Karpas-422 (cell line): Measurements from ENCODE around the gene DOCK2. TPM values are rescaled to one million over a fixed set of nuclear protein-coding genes. Genes with fewer than 3 reads are reported as not detected.
"Not testable (repeated sequence)": the region's sequence is repeated elsewhere in the genome, so short reads cannot be mapped to it uniquely, and the experiment has no call there.

Experiments used
- DNase-seq: peaks from one replicate; pipeline ENCODE4 v3.0.0-alpha.2; 2015
- H2AFZ ChIP-seq: fragments of 200-600 bp; sonication (generic); 2 replicates; pipeline ENCODE4 v1.6.1; 2014; ENCODE audit warnings: antibody characterized with exemption, low read length, mixed read lengths
- H3K27ac ChIP-seq: fragments of 200-600 bp; sonication (generic); 2 replicates; pipeline ENCODE4 v1.5.1; 2014; ENCODE audit warnings: mild to moderate bottlenecking, low read length, moderate library complexity
- H3K27me3 ChIP-seq: fragments of 200-600 bp; sonication (generic); 2 replicates; pipeline ENCODE4 v1.6.1; 2014; ENCODE audit warnings: low read length, mixed read lengths
- H3K36me3 ChIP-seq: fragments of 200-600 bp; sonication (generic); 2 replicates; pipeline ENCODE4 v1.6.1; 2014; ENCODE audit warnings: low read length, mixed read lengths; ENCODE audit not compliant: insufficient read depth
- H3K4me1 ChIP-seq: fragments of 200-600 bp; sonication (generic); 2 replicates; pipeline ENCODE4 v1.6.1; 2014; ENCODE audit warnings: mild to moderate bottlenecking, low read length, mixed read lengths
- H3K4me2 ChIP-seq: fragments of 200-600 bp; sonication (generic); 2 replicates; pipeline ENCODE4 v1.6.1; 2014; ENCODE audit warnings: low read length, low read depth, mild to moderate bottlenecking; ENCODE audit not compliant: poor library complexity, severe bottlenecking
- H3K4me3 ChIP-seq: fragments of 200-600 bp; sonication (generic); 2 replicates; pipeline ENCODE4 v1.5.1; 2014; ENCODE audit warnings: mild to moderate bottlenecking, antibody characterized with exemption, low read length, mixed read lengths
- H3K79me2 ChIP-seq: fragments of 200-600 bp; sonication (generic); 2 replicates; pipeline ENCODE4 v1.6.1; 2014; ENCODE audit warnings: mild to moderate bottlenecking, low read length, mixed read lengths
- H3K9ac ChIP-seq: fragments of 200-600 bp; sonication (generic); 2 replicates; pipeline ENCODE4 v1.6.0; 2014; ENCODE audit warnings: low read length
- H3K9me2 ChIP-seq: fragments of 200-600 bp; sonication (generic), shearing (Covaris generic); replicated peaks from 2 replicates; pipeline ENCODE4 v1.6.0; 2014; ENCODE audit warnings: mild to moderate bottlenecking, low read length, moderate library complexity; ENCODE audit not compliant: insufficient read depth
- H3K9me3 ChIP-seq: fragments of 300-700, 200-600 bp; sonication (generic); 2 replicates; pipeline ENCODE4 v1.6.1; 2014; ENCODE audit warnings: low read length, mixed read lengths
- H4K20me1 ChIP-seq: fragments of 200-600 bp; sonication (generic); 2 replicates; pipeline ENCODE4 v1.6.1; 2014; ENCODE audit warnings: mild to moderate bottlenecking, antibody characterized with exemption, low read length, low read depth; ENCODE audit not compliant: insufficient read depth
- total RNA-seq: library from RNA; depleted of rRNA; stranded (reverse); fragments of >200 nt; shearing (Covaris generic); gene quantifications from 2 replicates; pipeline ENCODE4 v1.2.3, GENCODE V29; 2014; ENCODE audit warnings: low replicate concordance

DOCK2 gene
- total RNA-seq, 1 experiment from 2014 or later: 255 TPM

DNA sequence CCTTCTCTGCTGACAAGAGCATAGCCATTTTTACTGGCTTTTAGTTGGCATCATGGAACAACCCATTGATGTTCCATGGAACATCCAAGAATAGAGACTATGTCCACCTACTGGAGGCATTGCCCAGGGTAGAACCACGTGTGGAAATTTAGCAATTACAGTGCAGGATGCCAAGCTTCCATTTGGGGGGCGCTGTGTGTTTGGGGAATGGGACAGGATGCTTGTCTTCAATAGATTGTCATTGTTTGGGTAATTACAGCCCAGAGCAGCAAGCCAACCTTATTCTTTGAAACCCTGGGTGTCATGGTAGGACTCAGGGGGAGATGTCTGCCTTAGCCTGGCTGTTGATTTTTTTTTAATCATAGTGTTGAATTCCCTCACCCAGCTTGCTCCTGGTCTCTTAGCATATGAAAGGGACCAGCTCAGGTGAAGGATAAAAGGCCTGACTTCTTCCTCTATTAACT lies 171.1 kb downstream of the DOCK2 start:
- no peak for DNase-seq
- no peaks in the 10 kb centered on the region for H4K20me1 ChIP-seq
- no peak overlapping the region for H3K4me3 ChIP-seq
- no peak overlapping the region for H2AFZ ChIP-seq
- H3K27me3 ChIP-seq: no peaks in the 10 kb centered on the region
- no peak overlapping the region for H3K27ac ChIP-seq
- no peaks in the 10 kb centered on the region for H3K9me3 ChIP-seq
- peaks cover 52% of the 10 kb centered on the region for H3K79me2 ChIP-seq
- no peaks in the 10 kb centered on the region for H3K9me2 ChIP-seq
- no peak overlapping the region for H3K4me2 ChIP-seq
- peaks cover 4% of the 10 kb centered on the region; the same call in 1 of the 2 replicates for H3K36me3 ChIP-seq
- H3K4me1 ChIP-seq: peaks cover 22% of the 10 kb centered on the region
- H3K9ac ChIP-seq: no peak overlapping the region

DNA sequence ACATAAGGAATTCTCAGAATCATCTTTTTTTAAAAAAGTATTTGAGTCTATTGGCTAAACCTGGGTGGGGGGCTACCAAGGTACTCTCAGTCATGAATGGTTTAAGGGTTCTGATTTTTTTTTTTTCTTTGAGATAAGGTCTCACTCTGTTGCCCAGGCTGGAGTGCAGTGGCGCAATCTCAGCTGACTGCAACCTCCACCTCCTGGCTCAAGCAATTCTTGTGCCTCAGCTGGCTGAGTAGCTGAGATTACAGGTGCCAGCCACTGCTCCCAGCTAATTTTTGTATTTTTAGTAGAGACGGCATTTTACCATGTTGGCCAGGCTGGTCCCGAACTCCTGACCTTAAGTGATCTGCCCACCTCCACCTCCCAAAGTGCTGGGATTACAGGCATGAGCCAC lies 171.8 kb downstream of the DOCK2 start:
- not testable (repeated sequence) for H4K20me1 ChIP-seq, H3K9me2 ChIP-seq, H3K36me3 ChIP-seq, H3K4me3 ChIP-seq, H3K9ac ChIP-seq, H3K4me2 ChIP-seq, H3K27ac ChIP-seq, H3K27me3 ChIP-seq, H2AFZ ChIP-seq, DNase-seq, H3K9me3 ChIP-seq
- H3K79me2 ChIP-seq: peaks cover 52% of the 10 kb centered on the region
- H3K4me1 ChIP-seq: peaks cover 21% of the 10 kb centered on the region

DNA sequence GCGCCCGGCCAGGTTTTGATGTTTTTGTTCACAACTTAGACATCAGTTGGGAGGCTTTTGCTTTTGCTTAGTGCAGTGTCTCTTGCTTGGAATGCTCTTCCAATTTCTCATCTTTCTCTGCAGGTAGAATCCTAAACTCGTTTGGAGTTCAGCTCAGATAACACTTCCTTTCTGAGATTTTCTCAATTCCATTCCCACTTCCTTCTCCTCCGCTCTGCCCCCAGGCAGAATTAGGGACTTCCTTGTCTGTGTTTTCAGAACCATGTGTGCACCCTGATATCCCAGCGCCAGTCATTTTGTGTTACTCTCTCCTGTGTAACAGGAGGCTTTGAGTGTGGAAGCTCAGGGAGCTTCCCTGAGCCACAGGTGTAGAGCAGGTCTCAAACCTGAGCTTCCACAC lies 172.2 kb downstream of the DOCK2 start:
- no peaks in the 10 kb centered on the region for H3K9me3 ChIP-seq
- H3K27me3 ChIP-seq: no peaks in the 10 kb centered on the region
- peaks cover 5% of the 10 kb centered on the region; the same call in 1 of the 2 replicates for H3K36me3 ChIP-seq
- H2AFZ ChIP-seq: no peak overlapping the region
- no peak for DNase-seq
- peaks cover 51% of the 10 kb centered on the region for H3K79me2 ChIP-seq
- peaks cover 17% of the 10 kb centered on the region for H3K4me1 ChIP-seq
- no peaks in the 10 kb centered on the region for H3K9me2 ChIP-seq
- H3K9ac ChIP-seq: no peak overlapping the region
- H3K4me3 ChIP-seq: no peak overlapping the region
- H3K27ac ChIP-seq: no peak overlapping the region
- no peak overlapping the region for H3K4me2 ChIP-seq
- no peaks in the 10 kb centered on the region for H4K20me1 ChIP-seq

DNA sequence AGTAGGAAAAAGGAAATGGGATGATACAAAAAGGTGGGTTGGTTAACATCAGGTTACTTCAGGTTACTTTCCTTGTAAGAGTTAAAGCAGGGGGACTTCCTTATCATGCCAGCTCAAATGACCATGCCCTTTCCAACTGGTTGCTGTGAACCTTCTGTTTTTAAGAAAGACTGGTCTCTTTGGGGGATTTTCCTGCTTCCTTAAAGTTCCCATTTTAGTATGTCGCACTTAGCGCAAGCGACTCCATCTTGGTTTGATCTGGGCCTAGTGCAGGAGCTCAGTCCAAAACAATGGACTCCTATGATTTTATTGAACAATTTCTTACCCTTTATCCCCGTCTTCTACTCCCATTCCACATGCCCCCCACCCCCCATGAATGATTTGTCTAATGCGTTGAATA lies 173.4 kb downstream of the DOCK2 start:
- Histone ChIP-seq H3K9me2 (no peaks in the 10 kb centered on the region), H3K9ac (no peak overlapping the region), H3K4me2 (no peak overlapping the region), H3K4me3 (no peak overlapping the region), H3K27me3 (no peaks in the 10 kb centered on the region), H3K9me3 (no peaks in the 10 kb centered on the region), H4K20me1 (no peaks in the 10 kb centered on the region), H3K79me2 (peaks cover 50% of the 10 kb centered on the region), H3K36me3 (peaks cover 5% of the 10 kb centered on the region; the same call in 1 of the 2 replicates), H2AFZ (no peak overlapping the region), H3K27ac (no peak overlapping the region), H3K4me1 (peaks cover 5% of the 10 kb centered on the region)
- no peak for DNase-seq

DNA sequence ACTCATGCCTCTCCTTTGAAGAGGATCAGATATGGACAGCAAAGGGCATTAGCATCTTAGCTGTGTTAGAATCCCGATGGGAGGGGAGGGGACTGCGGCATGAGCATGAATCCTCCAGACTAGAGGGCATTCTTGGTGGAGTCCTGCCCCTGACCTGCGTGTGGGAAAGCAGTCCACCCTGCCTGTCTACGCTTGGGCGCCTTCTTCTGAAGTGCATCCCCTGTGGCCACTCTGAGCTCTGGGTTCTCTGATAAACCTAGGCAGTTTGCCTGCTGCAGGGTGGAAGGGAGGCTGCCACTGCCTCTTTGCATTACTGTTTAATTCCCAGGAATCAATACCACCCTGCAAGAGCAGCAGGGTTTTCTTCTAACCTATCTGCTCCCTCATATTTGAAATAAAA lies 173.9 kb downstream of the DOCK2 start:
- no peak for DNase-seq
- no peaks in the 10 kb centered on the region for H3K27me3 ChIP-seq
- peaks cover 46% of the 10 kb centered on the region for H3K79me2 ChIP-seq
- H3K4me1 ChIP-seq: no peaks in the 10 kb centered on the region
- no peaks in the 10 kb centered on the region for H4K20me1 ChIP-seq
- no peak overlapping the region for H3K4me2 ChIP-seq
- no peaks in the 10 kb centered on the region for H3K9me2 ChIP-seq
- peaks cover 5% of the 10 kb centered on the region; the same call in 1 of the 2 replicates for H3K36me3 ChIP-seq
- H3K9ac ChIP-seq: no peak overlapping the region
- no peak overlapping the region for H2AFZ ChIP-seq
- no peak overlapping the region for H3K4me3 ChIP-seq
- H3K27ac ChIP-seq: no peak overlapping the region
- no peaks in the 10 kb centered on the region for H3K9me3 ChIP-seq

DNA sequence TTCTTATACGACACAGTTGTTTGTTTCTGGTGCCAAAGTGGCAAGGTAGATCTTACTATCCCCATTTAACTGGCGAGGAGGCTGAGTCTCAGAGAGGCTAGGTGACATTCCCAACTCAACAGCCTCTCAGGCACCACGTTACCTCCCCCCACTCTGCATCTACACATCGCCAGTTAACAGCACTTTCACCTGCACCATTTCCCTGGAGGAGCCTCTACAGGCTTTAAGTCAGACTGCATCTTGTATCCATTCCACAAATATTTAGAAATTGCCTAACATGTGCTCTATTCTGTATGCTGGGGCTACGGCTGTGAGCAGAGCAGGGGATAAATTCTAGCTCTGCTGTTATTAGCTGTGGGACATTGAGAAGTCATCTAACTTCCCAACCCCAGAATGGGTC lies 174.6 kb downstream of the DOCK2 start:
- Histone ChIP-seq H3K4me1 (no peaks in the 10 kb centered on the region), H3K27me3 (no peaks in the 10 kb centered on the region), H3K9me2 (no peaks in the 10 kb centered on the region), H2AFZ (no peak overlapping the region), H3K4me2 (no peak overlapping the region), H3K79me2 (peaks cover 44% of the 10 kb centered on the region), H3K36me3 (peaks cover 5% of the 10 kb centered on the region; the same call in 1 of the 2 replicates), H3K9me3 (no peaks in the 10 kb centered on the region), H4K20me1 (no peaks in the 10 kb centered on the region), H3K9ac (no peak overlapping the region), H3K4me3 (no peak overlapping the region), H3K27ac (no peak overlapping the region)
- DNase-seq: no peak

DNA sequence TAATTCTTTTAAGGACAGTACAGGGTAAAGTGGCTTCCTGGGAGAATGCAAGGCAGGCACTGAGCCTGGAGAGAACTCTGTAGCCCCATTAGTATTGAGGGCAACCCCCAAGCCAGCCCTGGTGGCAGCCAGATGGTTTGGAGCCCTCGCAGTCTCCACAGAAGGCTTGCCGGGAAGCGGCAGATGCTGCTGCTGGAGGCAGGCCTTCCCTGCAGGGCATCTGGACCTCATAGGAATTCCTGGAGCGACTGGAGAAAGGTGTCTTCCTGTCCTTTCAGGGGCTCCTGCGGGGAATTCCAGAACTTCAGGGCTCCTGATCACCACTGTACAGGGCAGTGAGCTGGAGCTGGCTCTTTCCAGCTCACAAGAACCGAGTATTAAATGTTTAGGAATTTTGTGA lies 175.7 kb downstream of the DOCK2 start:
- Histone ChIP-seq H3K4me1 (no peaks in the 10 kb centered on the region), H3K9me3 (no peaks in the 10 kb centered on the region), H3K4me3 (no peak overlapping the region), H4K20me1 (no peaks in the 10 kb centered on the region), H3K27ac (no peak overlapping the region), H3K27me3 (no peaks in the 10 kb centered on the region), H3K9ac (no peak overlapping the region), H2AFZ (no peak overlapping the region), H3K36me3 (peaks cover 14% of the 10 kb centered on the region; the same call in 1 of the 2 replicates), H3K9me2 (no peaks in the 10 kb centered on the region), H3K79me2 (peaks cover 47% of the 10 kb centered on the region), H3K4me2 (no peak overlapping the region)
- no peak for DNase-seq

DNA sequence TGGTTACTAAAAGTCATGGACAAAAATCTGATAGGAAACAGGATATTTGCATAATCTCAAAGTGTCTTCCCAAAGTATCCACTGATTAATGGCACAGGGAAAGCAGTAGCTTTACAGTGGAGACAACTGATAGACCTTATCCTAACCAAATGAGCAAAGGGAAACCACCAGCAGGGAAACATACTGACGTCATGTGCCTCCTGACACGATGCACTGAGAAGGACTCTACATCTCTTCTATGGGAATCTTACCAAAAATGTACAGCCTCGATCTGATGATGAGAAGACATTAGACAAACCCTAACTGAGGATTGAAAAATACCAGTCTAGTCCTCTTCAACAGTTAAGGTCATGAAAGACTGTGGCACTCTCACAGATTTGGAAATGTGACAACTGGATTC lies 177.0 kb downstream of the DOCK2 start:
- Histone ChIP-seq H3K9me3 (no peaks in the 10 kb centered on the region), H3K9me2 (no peaks in the 10 kb centered on the region), H3K4me3 (no peak overlapping the region), H3K9ac (no peak overlapping the region), H3K36me3 (peaks cover 27% of the 10 kb centered on the region), H2AFZ (no peak overlapping the region), H3K79me2 (peaks cover 38% of the 10 kb centered on the region), H3K4me1 (no peaks in the 10 kb centered on the region), H3K27me3 (no peaks in the 10 kb centered on the region), H3K4me2 (no peak overlapping the region), H3K27ac (no peak overlapping the region), H4K20me1 (no peaks in the 10 kb centered on the region)
- no peak for DNase-seq

DNA sequence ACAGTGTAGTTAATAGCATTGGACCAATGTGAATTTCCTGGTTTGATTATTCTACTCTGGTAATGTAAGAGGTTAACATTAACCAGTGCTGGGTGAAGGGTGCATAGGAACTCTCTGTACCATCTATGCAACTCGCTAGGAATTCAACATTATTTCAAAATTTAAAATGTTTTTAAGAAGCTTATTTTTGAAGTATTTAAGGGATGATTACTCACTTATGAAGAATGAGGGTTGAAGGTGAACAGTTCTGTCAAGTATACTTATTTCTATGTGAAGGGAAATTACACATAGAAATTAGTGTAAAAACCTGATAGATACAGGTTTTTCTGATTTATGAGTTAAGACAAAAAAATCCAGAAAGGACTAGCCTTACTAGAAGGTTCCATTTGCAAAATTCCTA lies 177.4 kb downstream of the DOCK2 start:
- Histone ChIP-seq H3K4me2 (no peak overlapping the region), H3K27me3 (no peaks in the 10 kb centered on the region)

More for the DNA sequence above, 177.4 kb downstream of the DOCK2 start:
- DNase-seq: no peak
- Histone ChIP-seq H3K4me1 (no peaks in the 10 kb centered on the region), H2AFZ (no peak overlapping the region), H3K79me2 (peaks cover 38% of the 10 kb centered on the region), H3K36me3 (peaks cover 28% of the 10 kb centered on the region), H3K9me2 (no peaks in the 10 kb centered on the region), H3K27ac (no peak overlapping the region), H3K4me3 (no peak overlapping the region), H3K9me3 (no peaks in the 10 kb centered on the region), H4K20me1 (no peaks in the 10 kb centered on the region), H3K9ac (no peak overlapping the region)
